SK-N-SH treated with all-trans-retinoic acid at 6 μM for 48 hours (cell line): Measurements from ENCODE around the gene NKRF.

Source experiments
- CREB5 ChIP-seq: fragments of 250-450 bp; sonication (Bioruptor Pico); IDR thresholded peaks from 2 replicates; pipeline ENCODE4 v1.5.1; 2020; ENCODE audit warnings: low read depth, mild to moderate bottlenecking, moderate library complexity
- GLIS3 ChIP-seq: fragments of 250-450 bp; sonication (Bioruptor Pico); IDR thresholded peaks from 2 replicates; pipeline ENCODE4 v1.5.0; 2020; ENCODE audit warnings: mild to moderate bottlenecking, moderate library complexity
- ISL1 ChIP-seq: fragments of 250-450 bp; sonication (Bioruptor Pico); IDR thresholded peaks from 2 replicates; pipeline ENCODE4 v2.1.2; 2022; ENCODE audit warnings: mild to moderate bottlenecking, moderate library complexity
- OSR1 ChIP-seq: fragments of 250-450 bp; sonication (Bioruptor Pico); IDR thresholded peaks from 2 replicates; pipeline ENCODE4 v1.8.0; 2022; ENCODE audit warnings: moderate library complexity, mild to moderate bottlenecking, inconsistent platforms
- PATZ1 ChIP-seq: fragments of 250-450 bp; sonication (Bioruptor Pico); IDR thresholded peaks from 2 replicates; pipeline ENCODE4 v1.8.0; 2020; ENCODE audit warnings: mild to moderate bottlenecking, moderate library complexity, borderline replicate concordance
- POU6F1 ChIP-seq: fragments of 250-450 bp; sonication (Bioruptor Pico); IDR thresholded peaks from 2 replicates; pipeline ENCODE4 v1.8.0; 2021; ENCODE audit warnings: low read depth, mild to moderate bottlenecking, moderate library complexity, borderline replicate concordance
- PPARA ChIP-seq: fragments of 250-450 bp; sonication (Bioruptor Pico); IDR thresholded peaks from 2 replicates; pipeline ENCODE4 v1.5.0; 2020; ENCODE audit warnings: mild to moderate bottlenecking, borderline replicate concordance
- SNAI2 ChIP-seq: fragments of 250-450 bp; sonication (Bioruptor Pico); IDR thresholded peaks from 2 replicates; pipeline ENCODE4 v1.5.0; 2020; ENCODE audit warnings: mild to moderate bottlenecking, moderate library complexity
- TOX ChIP-seq: fragments of 250-450 bp; sonication (Bioruptor Pico); IDR thresholded peaks from 2 replicates; pipeline ENCODE4 v1.8.0; 2021; ENCODE audit warnings: mild to moderate bottlenecking, moderate library complexity, borderline replicate concordance
- ZC3H10 ChIP-seq: fragments of 250-450 bp; sonication (Bioruptor Pico); IDR thresholded peaks from 2 replicates; pipeline ENCODE4 v1.5.1; 2021; ENCODE audit warnings: mild to moderate bottlenecking, moderate library complexity
- ZFP3 ChIP-seq: fragments of 250-450 bp; sonication (Bioruptor Pico); IDR thresholded peaks from 2 replicates; pipeline ENCODE4 v1.5.0; 2020; ENCODE audit warnings: mild to moderate bottlenecking, moderate library complexity
- ZFP30 ChIP-seq: fragments of 450-650 bp; formaldehyde crosslinking; IDR thresholded peaks from 2 replicates; pipeline ENCODE4 v1.5.0; 2022; ENCODE audit warnings: mild to moderate bottlenecking, moderate library complexity
- ZNF565 ChIP-seq: fragments of 450-650 bp; formaldehyde crosslinking; conservative IDR thresholded peaks from 2 replicates; pipeline ENCODE4 v1.5.0; 2020; ENCODE audit warnings: low read depth, mild to moderate bottlenecking, moderate library complexity

- no peak for TF ChIP-seq CREB5 (CRISPR knock-in tag)
- no peak for TF ChIP-seq ZFP3 (CRISPR knock-in tag)
- no peak for TF ChIP-seq PATZ1
- no peak for TF ChIP-seq POU6F1 (CRISPR knock-in tag)
- no peak for TF ChIP-seq SNAI2 (CRISPR knock-in tag)
- TF ChIP-seq ZFP30 (CRISPR knock-in tag) = no peak
- TF ChIP-seq PPARA = no peak
- no peak for TF ChIP-seq OSR1
- TF ChIP-seq TOX = no peak
- TF ChIP-seq ZNF565 (CRISPR knock-in tag) = no peak
- no peak for TF ChIP-seq ISL1 (CRISPR knock-in tag)
- no peak for TF ChIP-seq ZC3H10 (CRISPR knock-in tag)
- TF ChIP-seq GLIS3 (CRISPR knock-in tag) = no peak
Observed at GRCh38 chrX:119549327-119550016, 56.8 kb downstream of the NKRF start.
